HEK293 (cell line): ENCODE measurements around the gene CELF6.

Experiments
- HOXC10 ChIP-seq: sonication (generic); formaldehyde crosslinking; IDR thresholded peaks from 2 replicates; pipeline ENCODE4 v1.8.1; 2023; ENCODE audit warnings: mild to moderate bottlenecking, missing genetic modification reagents
- KLF1 ChIP-seq: fragments of 450-650 bp; formaldehyde crosslinking; IDR thresholded peaks from 2 replicates; pipeline ENCODE4 v1.5.1; 2016; ENCODE audit warnings: missing biosample characterization, missing genetic modification characterization
- KLF16 ChIP-seq: fragments of 450-650 bp; formaldehyde crosslinking; IDR thresholded peaks from 2 replicates; pipeline ENCODE4 v1.5.1; 2017; ENCODE audit warnings: missing biosample characterization, missing genetic modification characterization
- SETDB1 ChIP-seq: IDR thresholded peaks from one replicate; pipeline ENCODE4 v1.6.1; 2017; ENCODE audit warnings: mild to moderate bottlenecking, low read length, moderate library complexity, mixed read lengths; ENCODE audit not compliant: insufficient read length
- SP2 ChIP-seq: fragments of 450-650 bp; formaldehyde crosslinking; IDR thresholded peaks from 2 replicates; pipeline ENCODE4 v1.5.1; 2016; ENCODE audit warnings: missing biosample characterization, missing genetic modification characterization
- YY1 ChIP-seq: fragments of 450-650 bp; formaldehyde crosslinking; IDR thresholded peaks from 2 replicates; pipeline ENCODE4 v1.5.1; 2018; ENCODE audit warnings: missing biosample characterization, missing genetic modification characterization
- ZBTB20 ChIP-seq: fragments of 450-650 bp; formaldehyde crosslinking; IDR thresholded peaks from 2 replicates; pipeline ENCODE4 v1.5.1; 2016; ENCODE audit warnings: missing biosample characterization, missing genetic modification characterization
- ZEB2 ChIP-seq: fragments of 450-650 bp; formaldehyde crosslinking; IDR thresholded peaks from 2 replicates; pipeline ENCODE4 v1.5.1; 2016; ENCODE audit warnings: missing biosample characterization, missing genetic modification characterization
- ZIC2 ChIP-seq: fragments of 450-650 bp; formaldehyde crosslinking; IDR thresholded peaks from 2 replicates; pipeline ENCODE4 v1.5.1; 2016; ENCODE audit warnings: missing biosample characterization, missing genetic modification characterization
- ZNF114 ChIP-seq: fragments of 450-650 bp; formaldehyde crosslinking; IDR thresholded peaks from 2 replicates; pipeline ENCODE4 v1.5.0; 2017; ENCODE audit warnings: missing biosample characterization, missing genetic modification characterization
- ZNF133 ChIP-seq: fragments of 450-650 bp; formaldehyde crosslinking; IDR thresholded peaks from 2 replicates; pipeline ENCODE4 v1.5.1; 2016; ENCODE audit warnings: missing biosample characterization, missing genetic modification characterization
- ZNF157 ChIP-seq: fragments of 450-650 bp; formaldehyde crosslinking; IDR thresholded peaks from 2 replicates; pipeline ENCODE4 v1.5.1; 2016; ENCODE audit warnings: missing biosample characterization, missing genetic modification characterization
- ZNF223 ChIP-seq: fragments of 450-650 bp; formaldehyde crosslinking; IDR thresholded peaks from 2 replicates; pipeline ENCODE4 v1.5.1; 2016; ENCODE audit warnings: missing biosample characterization, missing genetic modification characterization
- ZNF404 ChIP-seq: fragments of 450-650 bp; formaldehyde crosslinking; IDR thresholded peaks from 2 replicates; pipeline ENCODE4 v1.5.1; 2017; ENCODE audit warnings: missing biosample characterization, missing genetic modification characterization
- ZNF433 ChIP-seq: fragments of 450-650 bp; formaldehyde crosslinking; IDR thresholded peaks from 2 replicates; pipeline ENCODE4 v1.5.1; 2016; ENCODE audit warnings: missing biosample characterization, missing genetic modification characterization, low read depth
- ZNF548 ChIP-seq: fragments of 450-650 bp; formaldehyde crosslinking; IDR thresholded peaks from 2 replicates; pipeline ENCODE4 v1.5.1; 2016; ENCODE audit warnings: missing biosample characterization, missing genetic modification characterization
- ZNF600 ChIP-seq: fragments of 450-650 bp; formaldehyde crosslinking; IDR thresholded peaks from 2 replicates; pipeline ENCODE4 v1.5.1; 2016; ENCODE audit warnings: missing biosample characterization, missing genetic modification characterization
- ZNF677 ChIP-seq: fragments of 450-650 bp; IDR thresholded peaks from 2 replicates; pipeline ENCODE4 v1.5.0; 2018; ENCODE audit warnings: missing biosample characterization, mild to moderate bottlenecking, missing genetic modification characterization, moderate library complexity
- ZNF707 ChIP-seq: fragments of 450-650 bp; formaldehyde crosslinking; IDR thresholded peaks from 2 replicates; pipeline ENCODE4 v1.5.1; 2016; ENCODE audit warnings: missing biosample characterization, missing genetic modification characterization
- ZNF776 ChIP-seq: fragments of 450-650 bp; formaldehyde crosslinking; IDR thresholded peaks from 2 replicates; pipeline ENCODE4 v1.5.0; 2017; ENCODE audit warnings: missing biosample characterization, missing genetic modification characterization, borderline replicate concordance
- TF ChIP-seq, protein P1 (sequence below): fragments of 450-650 bp; formaldehyde crosslinking; IDR thresholded peaks from 2 replicates; pipeline ENCODE4 v1.5.1; 2017; ENCODE audit warnings: missing biosample characterization, missing genetic modification characterization
- TF ChIP-seq, protein P2 (sequence below): fragments of 450-650 bp; formaldehyde crosslinking; IDR thresholded peaks from 2 replicates; pipeline ENCODE4 v1.5.1; 2016; ENCODE audit warnings: missing biosample characterization, missing genetic modification characterization, low read depth
- TF ChIP-seq, protein P3 (sequence below): fragments of 450-650 bp; formaldehyde crosslinking; IDR thresholded peaks from 2 replicates; pipeline ENCODE4 v1.5.1; 2016; ENCODE audit warnings: missing biosample characterization, missing genetic modification characterization
- TF ChIP-seq, protein P4 (sequence below): fragments of 450-650 bp; formaldehyde crosslinking; optimal IDR thresholded peaks from 2 replicates; pipeline ENCODE3; 2016; ENCODE audit warnings: missing biosample characterization, mild to moderate bottlenecking, missing genetic modification characterization
- TF ChIP-seq, protein P5 (sequence below): fragments of 450-650 bp; formaldehyde crosslinking; IDR thresholded peaks from 2 replicates; pipeline ENCODE4 v1.5.1; 2016; ENCODE audit warnings: missing biosample characterization, missing genetic modification characterization
- TF ChIP-seq, protein P6 (sequence below): fragments of 450-650 bp; formaldehyde crosslinking; IDR thresholded peaks from 2 replicates; pipeline ENCODE4 v1.5.1; 2016; ENCODE audit warnings: missing biosample characterization, missing genetic modification characterization, borderline replicate concordance
- TF ChIP-seq, protein P7 (sequence below): fragments of 450-650 bp; formaldehyde crosslinking; IDR thresholded peaks from 2 replicates; pipeline ENCODE4 v1.5.1; 2017; ENCODE audit warnings: missing biosample characterization, missing genetic modification characterization

CELF6 gene

DNA sequence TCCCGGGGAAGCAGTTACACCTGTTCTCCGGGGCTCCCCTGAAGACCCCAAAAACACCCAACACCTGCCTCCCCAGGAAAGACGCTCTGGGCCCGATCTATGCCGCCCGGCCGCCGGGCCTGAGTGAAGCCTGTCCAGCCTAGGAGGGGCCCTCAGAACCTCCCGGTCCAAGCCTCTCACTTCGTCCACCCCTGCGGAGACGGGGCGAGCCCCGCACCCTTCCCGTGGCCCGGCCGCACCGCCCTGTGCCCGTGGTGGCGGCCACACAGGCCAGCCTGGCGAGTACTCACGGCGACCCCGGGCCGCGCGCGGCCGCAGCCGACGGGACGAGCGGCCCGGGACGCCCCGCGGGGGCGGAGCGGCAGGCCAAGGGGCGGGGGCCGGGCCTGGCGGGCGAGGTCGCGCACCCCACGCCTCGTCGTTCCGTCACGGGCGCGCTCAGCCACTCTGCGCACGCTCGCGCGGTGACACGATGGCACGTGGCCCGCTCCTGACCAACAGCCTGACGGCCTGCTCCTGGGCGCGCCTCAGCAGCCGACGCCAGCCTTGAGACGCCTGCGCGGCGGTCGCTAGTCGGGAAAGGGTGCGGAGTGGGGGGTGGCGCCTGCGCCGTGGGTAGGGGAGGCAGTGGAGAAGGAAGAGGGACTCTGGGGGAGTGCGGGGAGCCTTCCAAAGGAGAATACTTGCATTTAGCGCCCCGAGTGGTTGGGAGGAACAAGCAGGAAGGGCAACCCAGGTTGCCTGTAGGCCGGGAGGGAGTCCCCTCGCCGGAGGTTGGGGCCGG is 47.6 kb downstream of the CELF6 start, which contains the start of gene PARP6 (continued):
- TF ChIP-seq ZBTB20 (tag by site-specific recombination) (no peak; the same call in 1 of the 2 replicates), YY1 (tag by site-specific recombination) (peak; percentile 32; the same call in 1 of the 2 replicates), KLF16 (tag by site-specific recombination) (peak; percentile 96), ZNF776 (tag by site-specific recombination) (no peak), ZNF114 (tag by site-specific recombination) (no peak), SP2 (tag by site-specific recombination) (peak; percentile 88), KLF1 (tag by site-specific recombination) (peak; percentile 87), ZNF223 (tag by site-specific recombination) (no peak), ZNF677 (peak; percentile 37; the same call in 1 of the 2 replicates), HOXC10 (CRISPR knock-in tag) (no peak), ZNF133 (tag by site-specific recombination) (no peak), ZNF707 (tag by site-specific recombination) (no peak), ZEB2 (tag by site-specific recombination) (peak; percentile 54), ZIC2 (tag by site-specific recombination) (peak; percentile 75), ZNF404 (tag by site-specific recombination) (no peak), ZNF548 (tag by site-specific recombination) (no peak), SETDB1 (no peak), ZNF600 (tag by site-specific recombination) (peak; percentile 91), ZNF433 (tag by site-specific recombination) (peak; percentile 0; the same call in 1 of the 2 replicates), ZNF157 (no peak)
- TF ChIP-seq, protein P1, sequence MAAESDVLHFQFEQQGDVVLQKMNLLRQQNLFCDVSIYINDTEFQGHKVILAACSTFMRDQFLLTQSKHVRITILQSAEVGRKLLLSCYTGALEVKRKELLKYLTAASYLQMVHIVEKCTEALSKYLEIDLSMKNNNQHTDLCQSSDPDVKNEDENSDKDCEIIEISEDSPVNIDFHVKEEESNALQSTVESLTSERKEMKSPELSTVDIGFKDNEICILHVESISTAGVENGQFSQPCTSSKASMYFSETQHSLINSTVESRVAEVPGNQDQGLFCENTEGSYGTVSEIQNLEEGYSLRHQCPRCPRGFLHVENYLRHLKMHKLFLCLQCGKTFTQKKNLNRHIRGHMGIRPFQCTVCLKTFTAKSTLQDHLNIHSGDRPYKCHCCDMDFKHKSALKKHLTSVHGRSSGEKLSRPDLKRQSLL (tag by site-specific recombination) = no peak
- TF ChIP-seq, protein P2, sequence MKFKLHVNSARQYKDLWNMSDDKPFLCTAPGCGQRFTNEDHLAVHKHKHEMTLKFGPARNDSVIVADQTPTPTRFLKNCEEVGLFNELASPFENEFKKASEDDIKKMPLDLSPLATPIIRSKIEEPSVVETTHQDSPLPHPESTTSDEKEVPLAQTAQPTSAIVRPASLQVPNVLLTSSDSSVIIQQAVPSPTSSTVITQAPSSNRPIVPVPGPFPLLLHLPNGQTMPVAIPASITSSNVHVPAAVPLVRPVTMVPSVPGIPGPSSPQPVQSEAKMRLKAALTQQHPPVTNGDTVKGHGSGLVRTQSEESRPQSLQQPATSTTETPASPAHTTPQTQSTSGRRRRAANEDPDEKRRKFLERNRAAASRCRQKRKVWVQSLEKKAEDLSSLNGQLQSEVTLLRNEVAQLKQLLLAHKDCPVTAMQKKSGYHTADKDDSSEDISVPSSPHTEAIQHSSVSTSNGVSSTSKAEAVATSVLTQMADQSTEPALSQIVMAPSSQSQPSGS (tag by site-specific recombination) = no peak
- TF ChIP-seq, protein P3, sequence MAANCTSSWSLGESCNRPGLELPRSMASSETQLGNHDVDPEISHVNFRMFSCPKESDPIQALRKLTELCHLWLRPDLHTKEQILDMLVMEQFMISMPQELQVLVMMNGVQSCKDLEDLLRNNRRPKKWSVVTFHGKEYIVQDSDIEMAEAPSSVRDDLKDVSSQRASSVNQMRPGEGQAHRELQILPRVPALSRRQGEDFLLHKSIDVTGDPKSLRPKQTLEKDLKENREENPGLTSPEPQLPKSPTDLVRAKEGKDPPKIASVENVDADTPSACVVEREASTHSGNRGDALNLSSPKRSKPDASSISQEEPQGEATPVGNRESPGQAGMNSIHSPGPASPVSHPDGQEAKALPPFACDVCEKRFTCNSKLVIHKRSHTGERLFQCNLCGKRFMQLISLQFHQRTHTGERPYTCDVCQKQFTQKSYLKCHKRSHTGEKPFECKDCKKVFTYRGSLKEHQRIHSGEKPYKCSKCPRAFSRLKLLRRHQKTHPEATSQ (tag by site-specific recombination) = peak; percentile 81; the same call in 1 of the 2 replicates
- TF ChIP-seq, protein P4, sequence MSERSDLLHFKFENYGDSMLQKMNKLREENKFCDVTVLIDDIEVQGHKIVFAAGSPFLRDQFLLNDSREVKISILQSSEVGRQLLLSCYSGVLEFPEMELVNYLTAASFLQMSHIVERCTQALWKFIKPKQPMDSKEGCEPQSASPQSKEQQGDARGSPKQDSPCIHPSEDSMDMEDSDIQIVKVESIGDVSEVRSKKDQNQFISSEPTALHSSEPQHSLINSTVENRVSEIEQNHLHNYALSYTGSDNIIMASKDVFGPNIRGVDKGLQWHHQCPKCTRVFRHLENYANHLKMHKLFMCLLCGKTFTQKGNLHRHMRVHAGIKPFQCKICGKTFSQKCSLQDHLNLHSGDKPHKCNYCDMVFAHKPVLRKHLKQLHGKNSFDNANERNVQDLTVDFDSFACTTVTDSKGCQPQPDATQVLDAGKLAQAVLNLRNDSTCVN (tag by site-specific recombination) = peak; percentile 98
- TF ChIP-seq, protein P5, sequence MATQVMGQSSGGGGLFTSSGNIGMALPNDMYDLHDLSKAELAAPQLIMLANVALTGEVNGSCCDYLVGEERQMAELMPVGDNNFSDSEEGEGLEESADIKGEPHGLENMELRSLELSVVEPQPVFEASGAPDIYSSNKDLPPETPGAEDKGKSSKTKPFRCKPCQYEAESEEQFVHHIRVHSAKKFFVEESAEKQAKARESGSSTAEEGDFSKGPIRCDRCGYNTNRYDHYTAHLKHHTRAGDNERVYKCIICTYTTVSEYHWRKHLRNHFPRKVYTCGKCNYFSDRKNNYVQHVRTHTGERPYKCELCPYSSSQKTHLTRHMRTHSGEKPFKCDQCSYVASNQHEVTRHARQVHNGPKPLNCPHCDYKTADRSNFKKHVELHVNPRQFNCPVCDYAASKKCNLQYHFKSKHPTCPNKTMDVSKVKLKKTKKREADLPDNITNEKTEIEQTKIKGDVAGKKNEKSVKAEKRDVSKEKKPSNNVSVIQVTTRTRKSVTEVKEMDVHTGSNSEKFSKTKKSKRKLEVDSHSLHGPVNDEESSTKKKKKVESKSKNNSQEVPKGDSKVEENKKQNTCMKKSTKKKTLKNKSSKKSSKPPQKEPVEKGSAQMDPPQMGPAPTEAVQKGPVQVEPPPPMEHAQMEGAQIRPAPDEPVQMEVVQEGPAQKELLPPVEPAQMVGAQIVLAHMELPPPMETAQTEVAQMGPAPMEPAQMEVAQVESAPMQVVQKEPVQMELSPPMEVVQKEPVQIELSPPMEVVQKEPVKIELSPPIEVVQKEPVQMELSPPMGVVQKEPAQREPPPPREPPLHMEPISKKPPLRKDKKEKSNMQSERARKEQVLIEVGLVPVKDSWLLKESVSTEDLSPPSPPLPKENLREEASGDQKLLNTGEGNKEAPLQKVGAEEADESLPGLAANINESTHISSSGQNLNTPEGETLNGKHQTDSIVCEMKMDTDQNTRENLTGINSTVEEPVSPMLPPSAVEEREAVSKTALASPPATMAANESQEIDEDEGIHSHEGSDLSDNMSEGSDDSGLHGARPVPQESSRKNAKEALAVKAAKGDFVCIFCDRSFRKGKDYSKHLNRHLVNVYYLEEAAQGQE (tag by site-specific recombination) = no peak
- TF ChIP-seq, protein P6, sequence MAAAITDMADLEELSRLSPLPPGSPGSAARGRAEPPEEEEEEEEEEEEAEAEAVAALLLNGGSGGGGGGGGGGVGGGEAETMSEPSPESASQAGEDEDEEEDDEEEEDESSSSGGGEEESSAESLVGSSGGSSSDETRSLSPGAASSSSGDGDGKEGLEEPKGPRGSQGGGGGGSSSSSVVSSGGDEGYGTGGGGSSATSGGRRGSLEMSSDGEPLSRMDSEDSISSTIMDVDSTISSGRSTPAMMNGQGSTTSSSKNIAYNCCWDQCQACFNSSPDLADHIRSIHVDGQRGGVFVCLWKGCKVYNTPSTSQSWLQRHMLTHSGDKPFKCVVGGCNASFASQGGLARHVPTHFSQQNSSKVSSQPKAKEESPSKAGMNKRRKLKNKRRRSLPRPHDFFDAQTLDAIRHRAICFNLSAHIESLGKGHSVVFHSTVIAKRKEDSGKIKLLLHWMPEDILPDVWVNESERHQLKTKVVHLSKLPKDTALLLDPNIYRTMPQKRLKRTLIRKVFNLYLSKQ = no peak
- TF ChIP-seq, protein P7, sequence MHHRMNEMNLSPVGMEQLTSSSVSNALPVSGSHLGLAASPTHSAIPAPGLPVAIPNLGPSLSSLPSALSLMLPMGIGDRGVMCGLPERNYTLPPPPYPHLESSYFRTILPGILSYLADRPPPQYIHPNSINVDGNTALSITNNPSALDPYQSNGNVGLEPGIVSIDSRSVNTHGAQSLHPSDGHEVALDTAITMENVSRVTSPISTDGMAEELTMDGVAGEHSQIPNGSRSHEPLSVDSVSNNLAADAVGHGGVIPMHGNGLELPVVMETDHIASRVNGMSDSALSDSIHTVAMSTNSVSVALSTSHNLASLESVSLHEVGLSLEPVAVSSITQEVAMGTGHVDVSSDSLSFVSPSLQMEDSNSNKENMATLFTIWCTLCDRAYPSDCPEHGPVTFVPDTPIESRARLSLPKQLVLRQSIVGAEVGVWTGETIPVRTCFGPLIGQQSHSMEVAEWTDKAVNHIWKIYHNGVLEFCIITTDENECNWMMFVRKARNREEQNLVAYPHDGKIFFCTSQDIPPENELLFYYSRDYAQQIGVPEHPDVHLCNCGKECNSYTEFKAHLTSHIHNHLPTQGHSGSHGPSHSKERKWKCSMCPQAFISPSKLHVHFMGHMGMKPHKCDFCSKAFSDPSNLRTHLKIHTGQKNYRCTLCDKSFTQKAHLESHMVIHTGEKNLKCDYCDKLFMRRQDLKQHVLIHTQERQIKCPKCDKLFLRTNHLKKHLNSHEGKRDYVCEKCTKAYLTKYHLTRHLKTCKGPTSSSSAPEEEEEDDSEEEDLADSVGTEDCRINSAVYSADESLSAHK (tag by site-specific recombination) = no peak
